ENCODE results near the gene HS3ST5.

- no peak for TF ChIP-seq CTCF (IDR thresholded peaks at IDR 0.05)
- no peak for TF ChIP-seq POLR2A (IDR thresholded peaks at IDR 0.05)
These were observed 140.4 kb downstream of the HS3ST5 start for GRCh38 chr6:114202389-114202788.
